DOHH2 (cell line): ENCODE measurements around the gene ANXA2.

Experiments
- H3F3A ChIP-seq: fragments of 200-600 bp; sonication (generic), shearing (Covaris generic); 2 replicates; pipeline ENCODE4 v1.6.0; 2016; ENCODE audit warnings: antibody characterized with exemption, mild to moderate bottlenecking; ENCODE audit not compliant: control insufficient read depth, insufficient read depth
- H3K27ac ChIP-seq: fragments of 200-600 bp; sonication (generic); 2 replicates; pipeline ENCODE4 v1.5.1; 2014; ENCODE audit warnings: low read depth, mild to moderate bottlenecking, low read length, moderate library complexity
- H3K27me3 ChIP-seq: fragments of 200-600 bp; sonication (generic); 2 replicates; pipeline ENCODE4 v1.6.1; 2014; ENCODE audit warnings: mild to moderate bottlenecking, low read length, mixed read lengths; ENCODE audit not compliant: control insufficient read depth
- H3K36me3 ChIP-seq: fragments of 200-600 bp; sonication (generic); 2 replicates; pipeline ENCODE4 v1.6.1; 2014; ENCODE audit warnings: mild to moderate bottlenecking, low read length, moderate library complexity, mixed read lengths; ENCODE audit not compliant: control insufficient read depth
- H3K4me1 ChIP-seq: fragments of 200-600 bp; sonication (generic); 2 replicates; pipeline ENCODE4 v1.6.1; 2014; ENCODE audit warnings: mild to moderate bottlenecking, low read length, mixed read lengths; ENCODE audit not compliant: control insufficient read depth
- H3K4me2 ChIP-seq: fragments of 200-600 bp; sonication (generic); 2 replicates; pipeline ENCODE4 v1.6.0; 2014; ENCODE audit warnings: mild to moderate bottlenecking, low read length, moderate library complexity
- H3K4me3 ChIP-seq: fragments of 200-600 bp; sonication (generic); 2 replicates; pipeline ENCODE4 v1.5.1; 2014; ENCODE audit warnings: mild to moderate bottlenecking, low read length, mixed read lengths
- H3K79me2 ChIP-seq: fragments of 200-600 bp; sonication (generic); 2 replicates; pipeline ENCODE4 v1.6.1; 2014; ENCODE audit warnings: mild to moderate bottlenecking, low read length, mixed read lengths; ENCODE audit not compliant: control insufficient read depth
- H3K9me2 ChIP-seq: fragments of 200-600 bp; sonication (generic); replicated peaks from 2 replicates; pipeline ENCODE4 v1.6.1; 2014; ENCODE audit warnings: mild to moderate bottlenecking, low read length, mixed read lengths; ENCODE audit not compliant: control insufficient read depth
- H3K9me3 ChIP-seq: fragments of 200-600 bp; sonication (generic); 2 replicates; pipeline ENCODE4 v1.6.1; 2014; ENCODE audit warnings: antibody characterized with exemption, low read length, mixed read lengths; ENCODE audit not compliant: control insufficient read depth, insufficient read depth
- H4K20me1 ChIP-seq: fragments of 200-600 bp; sonication (generic); 2 replicates; pipeline ENCODE4 v1.6.0; 2014; ENCODE audit warnings: low read depth, mild to moderate bottlenecking, antibody characterized with exemption, low read length, moderate library complexity; ENCODE audit not compliant: control insufficient read depth, insufficient read depth
- EZH2phosphoT487 ChIP-seq: fragments of 200-600 bp; sonication (generic); IDR thresholded peaks from 2 replicates; pipeline ENCODE4 v1.6.1; 2017; ENCODE audit warnings: borderline replicate concordance, mild to moderate bottlenecking, antibody characterized with exemption, low read length, moderate library complexity, mixed read lengths
- TF ChIP-seq, protein P1 (sequence below): fragments of 200-600 bp; sonication (generic); IDR thresholded peaks from one replicate; pipeline ENCODE4 v1.5.1; 2014; ENCODE audit warnings: antibody characterized with exemption, mild to moderate bottlenecking, low read depth, low read length; ENCODE audit not compliant: poor library complexity, severe bottlenecking

The ANXA2 gene

DNA sequence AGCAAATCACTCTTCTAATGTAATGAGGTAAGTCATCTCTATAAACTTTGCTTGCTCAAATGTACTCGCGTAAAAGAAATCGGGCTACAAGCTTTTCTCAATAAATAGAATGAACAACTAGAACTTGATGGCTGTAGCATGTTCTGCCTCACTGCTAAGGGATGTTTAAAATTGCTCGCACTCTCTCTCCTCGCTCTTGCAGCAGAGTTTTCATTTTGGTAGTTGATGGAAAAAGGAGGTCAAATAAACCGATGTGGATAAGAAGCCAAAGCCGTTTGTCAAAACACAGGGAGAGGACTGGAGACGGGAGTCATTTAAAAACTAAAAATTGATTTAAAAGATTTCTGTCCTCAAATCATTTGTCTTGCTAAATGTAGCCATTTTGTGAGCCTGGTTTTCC is 53.3 kb downstream of the ANXA2 start:
- H3K4me1 ChIP-seq = no peaks in the 10 kb centered on the region
- H3F3A ChIP-seq = no peaks in the 10 kb centered on the region
- H3K79me2 ChIP-seq = no peaks in the 10 kb centered on the region
- no peaks in the 10 kb centered on the region for H3K9me2 ChIP-seq
- no peaks in the 10 kb centered on the region for H4K20me1 ChIP-seq
- H3K27ac ChIP-seq = no peak overlapping the region
- no peak overlapping the region for H3K4me2 ChIP-seq
- no peaks in the 10 kb centered on the region for H3K27me3 ChIP-seq
- no peak overlapping the region for H3K4me3 ChIP-seq
- no peaks in the 10 kb centered on the region for H3K9me3 ChIP-seq
- no peak for TF ChIP-seq EZH2phosphoT487
- TF ChIP-seq, protein P1, sequence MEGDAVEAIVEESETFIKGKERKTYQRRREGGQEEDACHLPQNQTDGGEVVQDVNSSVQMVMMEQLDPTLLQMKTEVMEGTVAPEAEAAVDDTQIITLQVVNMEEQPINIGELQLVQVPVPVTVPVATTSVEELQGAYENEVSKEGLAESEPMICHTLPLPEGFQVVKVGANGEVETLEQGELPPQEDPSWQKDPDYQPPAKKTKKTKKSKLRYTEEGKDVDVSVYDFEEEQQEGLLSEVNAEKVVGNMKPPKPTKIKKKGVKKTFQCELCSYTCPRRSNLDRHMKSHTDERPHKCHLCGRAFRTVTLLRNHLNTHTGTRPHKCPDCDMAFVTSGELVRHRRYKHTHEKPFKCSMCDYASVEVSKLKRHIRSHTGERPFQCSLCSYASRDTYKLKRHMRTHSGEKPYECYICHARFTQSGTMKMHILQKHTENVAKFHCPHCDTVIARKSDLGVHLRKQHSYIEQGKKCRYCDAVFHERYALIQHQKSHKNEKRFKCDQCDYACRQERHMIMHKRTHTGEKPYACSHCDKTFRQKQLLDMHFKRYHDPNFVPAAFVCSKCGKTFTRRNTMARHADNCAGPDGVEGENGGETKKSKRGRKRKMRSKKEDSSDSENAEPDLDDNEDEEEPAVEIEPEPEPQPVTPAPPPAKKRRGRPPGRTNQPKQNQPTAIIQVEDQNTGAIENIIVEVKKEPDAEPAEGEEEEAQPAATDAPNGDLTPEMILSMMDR = no peak
- H3K36me3 ChIP-seq = no peaks in the 10 kb centered on the region

DNA sequence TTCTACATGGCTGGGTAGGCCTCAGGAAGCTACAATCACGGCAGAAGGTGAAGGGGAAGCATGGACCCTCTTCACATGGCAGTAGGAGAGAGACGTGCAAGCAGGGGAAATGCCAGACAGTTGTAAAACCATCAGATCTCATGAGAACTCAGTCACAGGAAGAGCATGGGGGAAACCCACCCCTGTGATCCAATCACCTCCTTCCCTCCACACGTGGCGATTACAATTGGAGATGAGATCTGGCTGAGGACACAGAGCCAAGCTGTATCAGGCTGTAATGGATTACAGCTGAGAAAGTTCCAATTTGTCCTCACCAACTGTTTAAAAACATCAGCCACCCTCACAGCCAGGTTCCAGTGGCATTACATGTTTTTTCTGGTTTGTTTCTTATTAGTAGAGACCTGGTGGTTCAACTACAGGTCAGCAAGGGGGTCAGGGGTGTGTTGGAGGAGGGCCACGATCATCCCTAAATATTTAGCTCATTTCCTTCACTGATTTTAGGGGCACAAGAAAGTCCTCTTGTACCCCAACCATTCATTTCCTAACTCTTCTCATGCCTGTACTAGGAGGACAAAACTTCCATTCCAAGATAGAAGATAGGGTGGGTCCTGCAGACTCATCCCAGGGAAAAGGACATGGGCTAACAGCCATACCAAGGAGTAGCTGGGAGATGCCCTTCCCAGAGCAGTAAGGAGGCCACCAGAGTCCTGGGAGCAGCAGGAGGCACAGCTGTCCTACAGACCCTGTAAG is 54.4 kb downstream of the ANXA2 start:
- TF ChIP-seq, protein P1 = no peak
- no peak for TF ChIP-seq EZH2phosphoT487
- no peaks in the 10 kb centered on the region for H4K20me1 ChIP-seq
- no peaks in the 10 kb centered on the region for H3K4me1 ChIP-seq
- H3K4me2 ChIP-seq = no peak overlapping the region
- H3K9me2 ChIP-seq = no peaks in the 10 kb centered on the region
- H3K27me3 ChIP-seq = no peaks in the 10 kb centered on the region
- no peaks in the 10 kb centered on the region for H3K36me3 ChIP-seq
- no peaks in the 10 kb centered on the region for H3K9me3 ChIP-seq
- H3K4me3 ChIP-seq = no peak overlapping the region
- H3F3A ChIP-seq = no peaks in the 10 kb centered on the region
- no peak overlapping the region for H3K27ac ChIP-seq
- no peaks in the 10 kb centered on the region for H3K79me2 ChIP-seq

DNA sequence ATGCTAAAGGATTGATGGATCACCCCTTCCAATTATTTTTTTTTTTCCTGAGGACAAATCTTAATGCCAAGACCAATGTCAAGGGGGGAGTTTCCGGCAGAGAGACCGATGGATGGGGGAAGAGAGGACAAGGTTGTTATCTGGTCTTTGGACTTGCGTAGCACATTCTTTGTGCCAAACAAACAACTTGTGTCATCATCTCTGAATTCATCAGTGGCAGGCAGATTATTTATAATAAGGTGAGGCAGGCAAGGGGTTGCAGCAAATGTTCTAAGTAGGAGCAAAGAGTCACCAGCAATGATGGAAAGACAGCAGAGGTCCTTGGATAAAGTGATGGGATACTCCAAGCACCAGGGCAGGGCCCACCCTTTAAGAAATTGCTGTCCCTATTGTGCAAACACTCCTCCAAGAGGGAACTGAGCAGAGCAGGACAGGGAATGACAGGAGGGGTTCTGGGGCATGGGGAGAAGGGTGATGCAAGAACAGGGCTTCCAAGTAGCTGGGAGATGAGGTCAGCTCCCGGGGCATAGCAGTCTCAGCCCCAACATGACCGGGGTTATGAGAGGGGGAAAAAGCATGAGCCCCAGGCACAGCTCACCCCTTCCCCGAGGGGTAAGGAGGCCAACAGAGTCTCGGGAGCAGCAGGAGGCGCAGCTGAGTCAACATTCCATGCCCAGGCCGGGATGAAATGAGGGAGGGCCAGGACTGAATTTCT is 57.4 kb downstream of the ANXA2 start:
- H3K4me2 ChIP-seq = no peak overlapping the region
- no peaks in the 10 kb centered on the region for H3K4me1 ChIP-seq
- no peaks in the 10 kb centered on the region for H3K79me2 ChIP-seq
- no peaks in the 10 kb centered on the region for H3F3A ChIP-seq
- no peaks in the 10 kb centered on the region for H3K36me3 ChIP-seq
- no peaks in the 10 kb centered on the region for H3K9me2 ChIP-seq
- TF ChIP-seq, protein P1 = no peak
- TF ChIP-seq EZH2phosphoT487 = no peak
- no peaks in the 10 kb centered on the region for H3K27me3 ChIP-seq
- H3K9me3 ChIP-seq = no peaks in the 10 kb centered on the region
- H3K27ac ChIP-seq = no peak overlapping the region
- H4K20me1 ChIP-seq = no peaks in the 10 kb centered on the region
- no peak overlapping the region for H3K4me3 ChIP-seq
